K562 (cell line): Measurements from ENCODE around the gene DNAJB1. TPM values are rescaled to one million over a fixed set of nuclear protein-coding genes. Genes with fewer than 3 reads are reported as not detected.

Experiments used
- ATAC-seq: fragments of 200-7000 bp; cut with Tn5 transposase; 3 replicates; pipeline ENCODE4 v1.9.1; 2020; ENCODE audit warnings: moderate library complexity
- BruUV-seq: library from RNA; stranded (reverse); fragments of 400-500 nt; replicated peaks from 2 replicates; lab custom pipeline; 2021; lab: Mats Ljungman, UMichigan
- CTCF ChIA-PET: fragments of 300-600 bp; formaldehyde crosslinking; extraction: SDS; loops from one replicate; lab custom pipeline; 2021; ENCODE audit warnings: low intra/inter-chr PET ratio; lab: Yijun Ruan, JAX
- POLR2A ChIA-PET: fragments of 300-600, 350-650 bp; sonication (Branson Sonifier 250); formaldehyde crosslinking; extraction: SDS; loops from one replicate; lab custom pipeline; 2021; ENCODE audit warnings: antibody characterized with exemption, inconsistent platforms; lab: Yijun Ruan, JAX
- DNase-seq, 4 experiments: peaks; one replicate each; pipeline versions ENCODE4 v3.0.0 to v3.0.0-alpha.2; 2011 to 2018; ENCODE audit warnings: low spot score in 3 of 4, mixed read lengths in 3 of 4; ENCODE audit errors: extremely low read depth in 1 of 4
- FAIRE-seq: peaks from 2 replicates; lab custom pipeline; 2011; peaks lifted over from hg19 to GRCh38; lab: Jason Lieb, UNC
- H2AFZ ChIP-seq: 2 replicates; pipeline ENCODE4 v1.6.0; 2011; ENCODE audit warnings: low read depth, low read length, control low read depth, inconsistent platforms
- H3K27ac ChIP-seq: fragments of 200-600 bp; 3 replicates; pipeline ENCODE4 v1.8.0; 2011; ENCODE audit warnings: low read depth, mild to moderate bottlenecking, control low read depth, inconsistent platforms, low read length, moderate library complexity, mixed read lengths; ENCODE audit errors: extremely low read depth
- H3K27me3 ChIP-seq, 2 experiments: fragments of 300-600 bp in 1 of 2; 2 replicates in 1 of 2; 3 replicates in 1 of 2; pipeline versions ENCODE4 v1.6.0 to v1.8.0; 2011; ENCODE audit warnings: inconsistent platforms in 2 of 2, low read length in 2 of 2, mild to moderate bottlenecking in 1 of 2, mixed read lengths in 1 of 2, moderate library complexity in 1 of 2; ENCODE audit not compliant: control insufficient read depth in 2 of 2, insufficient read depth in 2 of 2
- H3K36me3 ChIP-seq: fragments of 300-600 bp; 3 replicates; pipeline ENCODE4 v1.8.0; 2011; ENCODE audit warnings: mild to moderate bottlenecking, low read length, inconsistent platforms; ENCODE audit not compliant: control insufficient read depth, insufficient read depth
- H3K4me1 ChIP-seq, 2 experiments: fragments of 200-600 bp in 1 of 2; replicated peaks in 1 of 2; 2 replicates in 1 of 2; 3 replicates in 1 of 2; pipeline versions ENCODE4 v1.5.1 to v1.8.0; 2011; ENCODE audit warnings: inconsistent platforms in 2 of 2, low read length in 2 of 2, mild to moderate bottlenecking in 1 of 2, mixed read lengths in 1 of 2, moderate library complexity in 1 of 2; ENCODE audit not compliant: control insufficient read depth in 2 of 2, insufficient read depth in 2 of 2
- H3K4me2 ChIP-seq: 2 replicates; pipeline ENCODE4 v1.6.1; 2011; ENCODE audit warnings: low read length, control low read depth, inconsistent platforms, mixed read lengths; ENCODE audit not compliant: insufficient read depth
- H3K4me3 ChIP-seq: fragments of 200-600 bp; sonication (generic), shearing (Covaris generic); 2 replicates; pipeline ENCODE4 v1.5.1; 2016; ENCODE audit warnings: control low read depth, inconsistent platforms
- H3K79me2 ChIP-seq: fragments of 200-600 bp; 3 replicates; pipeline ENCODE4 v1.8.0; 2011; ENCODE audit warnings: low read length, inconsistent platforms; ENCODE audit not compliant: control insufficient read depth, insufficient read depth
- H3K9ac ChIP-seq, 2 experiments: 2 replicates each; pipeline versions ENCODE4 v1.6.0 to v1.6.1; 2011; ENCODE audit warnings: low read depth in 2 of 2, low read length in 2 of 2, control low read depth in 1 of 2, inconsistent platforms in 1 of 2, mild to moderate bottlenecking in 1 of 2, mixed read lengths in 1 of 2; ENCODE audit not compliant: insufficient read depth in 1 of 2
- H3K9me1 ChIP-seq: one replicate; pipeline ENCODE4 v1.6.0; 2011; ENCODE audit warnings: inconsistent platforms, mild to moderate bottlenecking, low read length, moderate library complexity; ENCODE audit not compliant: control insufficient read depth, insufficient read depth
- H3K9me3 ChIP-seq: replicated peaks from 2 replicates; pipeline ENCODE4 v1.5.1; 2011; ENCODE audit warnings: low read depth, low read length, inconsistent platforms; ENCODE audit not compliant: control insufficient read depth, insufficient read depth
- H4K20me1 ChIP-seq: replicated peaks from 2 replicates; pipeline ENCODE4 v1.6.1; 2011; ENCODE audit warnings: low read length, inconsistent platforms, mixed read lengths; ENCODE audit not compliant: control insufficient read depth, insufficient read depth
- BRCA1 ChIP-seq, 2 experiments: fragments of 450-650 bp in 1 of 2; sonication (generic) in 1 of 2; formaldehyde crosslinking in 1 of 2; IDR thresholded peaks; 2 replicates each; pipeline versions ENCODE4 v1.5.0 to v1.6.1; 2017 to 2020; ENCODE audit warnings: mild to moderate bottlenecking in 1 of 2, missing genetic modification reagents in 1 of 2
- CAMTA2 ChIP-seq: fragments of 250-450 bp; sonication (Bioruptor Pico); conservative IDR thresholded peaks from 2 replicates; pipeline ENCODE4 v1.5.1; 2022
- EGR1 ChIP-seq: fragments of 450-650 bp; conservative IDR thresholded peaks from 2 replicates; pipeline ENCODE4 v1.6.1; 2017; ENCODE audit warnings: mild to moderate bottlenecking
- KAT2B ChIP-seq: IDR thresholded peaks from one replicate; pipeline ENCODE4 v1.6.1; 2012; ENCODE audit warnings: low read depth, mild to moderate bottlenecking, control low read depth, inconsistent platforms, low read length, moderate library complexity
- L3MBTL2 ChIP-seq: fragments of 450-650 bp; IDR thresholded peaks from 2 replicates; pipeline ENCODE4 v1.6.1; 2016; ENCODE audit warnings: mild to moderate bottlenecking, moderate library complexity
- RBFOX2 ChIP-seq: fragments of 200-400 bp; formaldehyde crosslinking; IDR thresholded peaks from 2 replicates; pipeline ENCODE4 v1.6.1; 2017; ENCODE audit warnings: low read depth, mild to moderate bottlenecking, low read length, moderate library complexity
- RBM22 ChIP-seq: fragments of 200-400 bp; formaldehyde crosslinking; IDR thresholded peaks from 2 replicates; pipeline ENCODE4 v1.6.1; 2018; ENCODE audit warnings: low read length, low read depth; ENCODE audit not compliant: poor library complexity, severe bottlenecking
- TAF1 ChIP-seq: IDR thresholded peaks from 2 replicates; pipeline ENCODE4 v1.6.1; 2011; ENCODE audit warnings: mild to moderate bottlenecking, low read length, moderate library complexity; ENCODE audit not compliant: insufficient read depth, control insufficient read depth, severe bottlenecking; ENCODE audit errors: extremely low read depth
- TRIM28 ChIP-seq: fragments of 450-650 bp; IDR thresholded peaks from 2 replicates; pipeline ENCODE4 v1.6.1; 2017
- YBX1 ChIP-seq: fragments of 450-650 bp; IDR thresholded peaks from 2 replicates; pipeline ENCODE4 v1.7.1; 2016; ENCODE audit warnings: mild to moderate bottlenecking
- ZNF347 ChIP-seq: fragments of 450-650 bp; formaldehyde crosslinking; IDR thresholded peaks from 2 replicates; pipeline ENCODE4 v1.4.0; 2020; ENCODE audit warnings: low read depth, mild to moderate bottlenecking, moderate library complexity
- ZNF41 ChIP-seq: fragments of 250-450 bp; sonication (Bioruptor Pico); conservative IDR thresholded peaks from 2 replicates; pipeline ENCODE4 v1.4.0; 2020; ENCODE audit warnings: mild to moderate bottlenecking
- WGBS: fragments of 100-300 bp; shearing (Covaris generic); methylation state at CpG from one replicate; pipeline ENCODE4 v1.1.6; 2016; ENCODE audit warnings: low coverage, mixed read lengths; ENCODE audit not compliant: insufficient coverage; ENCODE audit errors: missing lambda C conversion rate; 5-methylcytosine and 5-hydroxymethylcytosine counted together
- in situ Hi-C: fragments of 300-500 bp; cut with MboI; formaldehyde crosslinking; loops from 4 replicates; pipeline ENCODE4 v1.15.0; 2018; ENCODE audit warnings: inconsistent platforms, mixed read lengths
- intact Hi-C: fragments of 100-400 bp; cut with micrococcal nuclease; formaldehyde crosslinking; loops from 2 replicates; pipeline ENCODE4 v1.14.2; 2022
- polyA plus RNA-seq, 8 experiments: library from polyadenylated mRNA; depleted of rRNA in 4 of 8; stranded (reverse) in 5 of 8; unstranded in 3 of 8; fragments of >200 nt; fragmentation: Nextera tagmentation in 2 of 8; fragmentation: Illumina TruSeq in 1 of 8; extraction: Ambion mirVana in 2 of 8; extraction: Trizol in 1 of 8; gene quantifications; 2 replicates each; pipeline versions ENCODE4 v1.2.1 to v1.2.3, GENCODE V29; 2011 to 2014; ENCODE audit warnings: inconsistent platforms in 1 of 8, missing spikeins in 1 of 8
- total RNA-seq, 7 experiments: library from RNA; depleted of rRNA in 6 of 7; stranded (reverse); fragments of >200 nt in 6 of 7; fragmentation: Illumina TruSeq in 2 of 7; extraction: Trizol in 2 of 7; gene quantifications; 2 replicates each; pipeline versions ENCODE4 v1.2.1 to v1.2.3, GENCODE V29; 2011 to 2021; ENCODE audit warnings: low replicate concordance in 1 of 7
- TF ChIP-seq, protein P1 (sequence below): sonication (generic); formaldehyde crosslinking; IDR thresholded peaks from 2 replicates; pipeline ENCODE4 v1.8.0; 2022; ENCODE audit warnings: missing genetic modification reagents, mild to moderate bottlenecking, moderate library complexity, borderline replicate concordance
- TF ChIP-seq, protein P2 (sequence below), 2 experiments: fragments of 450-650 bp in 1 of 2; sonication (generic) in 1 of 2; formaldehyde crosslinking in 1 of 2; IDR thresholded peaks in 1 of 2; conservative IDR thresholded peaks in 1 of 2; 2 replicates each; pipeline versions ENCODE4 v1.6.1 to v1.8.1; 2016 to 2023; ENCODE audit warnings: mild to moderate bottlenecking in 2 of 2, moderate library complexity in 2 of 2, inconsistent platforms in 1 of 2, missing genetic modification reagents in 1 of 2

Gene DNAJB1
- total and polyA plus RNA-seq, 9 of the 15 experiments (the other 6 are each of a cell fraction or from before 2014, with no cell fraction given), result 13.2 to 113 (median 62.1) TPM

DNA sequence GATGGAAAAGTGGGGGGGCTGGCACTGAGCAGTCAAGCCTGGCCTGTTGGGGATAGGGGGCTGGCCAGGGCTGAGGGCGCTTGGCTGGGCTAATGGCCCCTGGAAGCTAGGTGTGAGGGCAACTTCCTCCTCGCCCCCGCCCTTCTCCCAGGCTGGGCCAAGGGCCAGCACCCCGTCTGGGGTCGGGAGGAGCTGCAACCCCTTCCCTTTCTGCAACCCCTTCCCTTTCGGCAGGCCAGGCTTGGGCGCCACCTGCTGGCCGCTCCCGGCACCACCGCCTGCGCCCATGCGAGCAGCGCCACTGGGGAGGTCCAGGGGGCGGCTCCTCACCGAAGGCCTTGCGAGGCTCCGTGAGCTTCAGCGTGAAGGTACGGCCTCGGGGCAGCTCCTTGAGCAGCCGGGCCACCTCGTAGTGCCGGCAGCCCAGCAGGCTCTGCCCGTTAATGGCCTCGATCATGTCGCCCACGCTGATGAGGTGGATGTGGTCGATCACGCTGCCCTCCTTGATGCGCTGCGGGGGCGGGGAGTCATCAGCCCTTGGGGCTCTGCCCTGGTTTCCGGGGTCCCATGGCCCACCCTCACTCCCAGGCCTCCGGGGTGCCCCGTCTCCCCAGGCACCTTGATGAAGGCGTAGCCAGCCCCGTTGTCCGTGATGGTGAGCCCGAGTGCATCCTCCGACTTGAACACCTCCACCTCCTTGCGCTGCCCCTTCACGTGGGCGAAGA, 38.1 kb downstream of the DNAJB1 start (continued):
- TF ChIP-seq RBFOX2 (no peak; the same call in none of the 2 replicates), ZNF347 (CRISPR knock-in tag) (no peak), EGR1 (peak; percentile 80), L3MBTL2 (peak; percentile 46), KAT2B (peak; percentile 66)
- TF ChIP-seq, protein P1, sequence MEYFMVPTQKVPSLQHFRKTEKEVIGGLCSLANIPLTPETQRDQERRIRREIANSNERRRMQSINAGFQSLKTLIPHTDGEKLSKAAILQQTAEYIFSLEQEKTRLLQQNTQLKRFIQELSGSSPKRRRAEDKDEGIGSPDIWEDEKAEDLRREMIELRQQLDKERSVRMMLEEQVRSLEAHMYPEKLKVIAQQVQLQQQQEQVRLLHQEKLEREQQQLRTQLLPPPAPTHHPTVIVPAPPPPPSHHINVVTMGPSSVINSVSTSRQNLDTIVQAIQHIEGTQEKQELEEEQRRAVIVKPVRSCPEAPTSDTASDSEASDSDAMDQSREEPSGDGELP, result peak; percentile 56; the same call in 1 of the 2 replicates

DNA sequence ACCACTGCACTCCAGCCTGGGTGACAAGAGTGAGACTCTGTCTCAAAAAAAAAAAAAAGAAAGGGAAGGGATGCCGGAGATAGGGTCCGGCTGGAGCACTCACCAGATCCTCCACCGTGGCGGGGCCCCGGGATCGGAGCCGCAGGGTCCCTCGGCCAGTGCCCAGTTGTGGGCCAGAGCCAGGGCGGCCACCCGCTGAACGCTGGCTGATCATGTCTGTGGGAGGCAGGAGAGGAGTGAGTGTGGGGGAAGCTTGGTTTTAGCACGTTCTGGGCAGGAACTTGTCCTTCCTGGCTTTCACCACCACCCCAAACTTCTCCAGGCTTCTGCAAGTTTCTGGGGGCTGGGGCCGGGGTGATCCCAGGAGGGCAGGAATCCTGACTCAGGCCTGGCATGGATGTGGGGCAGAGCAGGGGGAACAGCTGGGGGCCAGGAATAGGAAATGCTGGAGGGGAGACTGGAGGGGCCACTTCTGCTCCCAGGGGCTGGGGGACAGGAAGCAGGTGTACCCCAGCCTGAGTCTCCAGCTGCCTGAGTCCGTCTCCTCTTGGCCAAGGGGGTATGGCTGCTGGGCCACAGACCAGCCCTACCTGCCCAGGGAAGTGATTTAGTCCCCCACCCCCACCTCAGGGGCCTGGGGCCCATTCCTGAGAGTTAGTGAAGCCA, 38.8 kb downstream of the DNAJB1 start:
- no peak overlapping the region for H3K4me2 ChIP-seq
- ATAC-seq, result no peak
- H3K36me3 ChIP-seq, result peaks cover 19% of the 10 kb centered on the region; the same call in 2 of the 3 replicates
- in situ Hi-C loops (loop anchor here (5.0 kb wide), 1 partner anchor 282 kb away; no protein-coding TSS in a partner anchor), intact Hi-C loops (no loop called here)
- H3K79me2 ChIP-seq, result no peaks in the 10 kb centered on the region
- H3K9me3 ChIP-seq, result no peaks in the 10 kb centered on the region
- no TSS peak for BruUV-seq
- H4K20me1 ChIP-seq, result no peaks in the 10 kb centered on the region
- no peak overlapping the region for H3K4me3 ChIP-seq
- no peak for FAIRE-seq
- no peaks in the 10 kb centered on the region for H3K9me1 ChIP-seq
- H3K4me1 ChIP-seq, result peaks cover 9 to 57% of the 10 kb centered on the region in 2 experiments
- H3K27me3 ChIP-seq, result no peaks in the 10 kb centered on the region
- no peak for DNase-seq
- H2AFZ ChIP-seq, result no peak overlapping the region
- H3K27ac ChIP-seq, result no peak overlapping the region
- TF ChIP-seq CAMTA2, result no peak
- TF ChIP-seq ZNF41 (CRISPR knock-in tag), result no peak
- no peak for TF ChIP-seq BRCA1 (IDR thresholded peaks at IDR 0.05)
- 0 out of 2 replicates have a peak, but pooled peaks have one; percentile 0 for TF ChIP-seq BRCA1 (CRISPR knock-in tag; IDR thresholded peaks at IDR 0.05)
- no peak for TF ChIP-seq YBX1
- TF ChIP-seq RBM22, result peak; percentile 0
- TF ChIP-seq TAF1, result no peak
- TF ChIP-seq, protein P2, sequence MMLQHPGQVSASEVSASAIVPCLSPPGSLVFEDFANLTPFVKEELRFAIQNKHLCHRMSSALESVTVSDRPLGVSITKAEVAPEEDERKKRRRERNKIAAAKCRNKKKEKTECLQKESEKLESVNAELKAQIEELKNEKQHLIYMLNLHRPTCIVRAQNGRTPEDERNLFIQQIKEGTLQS (IDR thresholded peaks at IDR 0.05), result no peak
- TF ChIP-seq, protein P2 (CRISPR knock-in tag; conservative IDR thresholded peaks at IDR 0.05), result no peak
- no peak for TF ChIP-seq TRIM28
- WGBS, result 85% methylated on average over 8 of the region's 14 CpGs
- H3K9ac ChIP-seq, result peak overlapping the region in 1 of 2 experiments; percentile 85; a peak in 2 of 4 replicates
- ChIA-PET CTCF (interaction anchor here (1.2 to 2.3 kb wide), 3 partner anchors 329 to 599 kb away, joined by 3 to 7 read pairs (median 6); partner anchors contain the start of gene ASF1B), POLR2A (interaction anchor here (0.6 kb wide), 1 partner anchor 73 kb away, joined by 3 read pairs; no protein-coding TSS in a partner anchor)
